ENCODE measurements around the gene LRRC51. TPM values are rescaled to one million over a fixed set of nuclear protein-coding genes. Genes with fewer than 3 reads are reported as not detected.

The LRRC51 gene
- total and polyA plus RNA-seq, 2 donors (not counting 1 experiment from before 2014, with no cell fraction given) = 1.4 to 7.7 TPM

GRCh38 chr11:72081821-72082453, 1.3 kb downstream of the LRRC51 start:
- TF ChIP-seq EZH2 (IDR thresholded peaks at IDR 0.05; ENCODE audit: borderline replicate concordance, insufficient read depth, low read depth, low read length, poor library complexity, severe bottlenecking) = no peak
- no peak for TF ChIP-seq CTCF (IDR thresholded peaks at IDR 0.05)
- Histone ChIP-seq H3K4me2 (replicated peaks; ENCODE audit: low read depth, low read length, poor library complexity, severe bottlenecking) (no peak overlapping the region), H2AFZ (ENCODE audit: insufficient read depth, low read depth, low read length, poor library complexity, severe bottlenecking) (no peak overlapping the region), H4K20me1 (ENCODE audit: control insufficient read depth, insufficient read depth, low read length, poor library complexity, severe bottlenecking) (no peaks in the 10 kb centered on the region), H3K27ac (ENCODE audit: low read length in 2 of 2) (no peak overlapping the region), H3K4me3 (ENCODE audit: control extremely low read depth in 1 of 5, extremely low read depth in 1 of 5, insufficient read depth in 1 of 5, low read depth in 2 of 5, low read length in 4 of 5) (no peak overlapping the region), H3K4me1 (ENCODE audit: control insufficient read depth in 2 of 2, insufficient read depth in 2 of 2, low read length in 2 of 2) (peaks cover 14 to 22% of the 10 kb centered on the region in 2 donors), H3K9me3 (ENCODE audit: control extremely low read depth in 1 of 3, control insufficient read depth in 2 of 3, insufficient read depth in 1 of 3, low read length in 2 of 3) (no peaks in the 10 kb centered on the region), H3K27me3 (replicated peaks in 1 of 4; ENCODE audit: control extremely low read depth in 1 of 4, control insufficient read depth in 3 of 4, insufficient read depth in 4 of 4, low read length in 3 of 4) (no peaks in the 10 kb centered on the region), H3K79me2 (ENCODE audit: control insufficient read depth, insufficient read depth, low read length) (peaks cover 29% of the 10 kb centered on the region), H3K36me3 (replicated peaks in 1 of 2; ENCODE audit: control extremely low read depth in 1 of 2, control insufficient read depth in 1 of 2, extremely low read depth in 1 of 2, insufficient read depth in 2 of 2, low read length in 1 of 2) (peaks cover 0 to 3% of the 10 kb centered on the region in 2 experiments), H3K9ac (ENCODE audit: low read length) (no peak overlapping the region)
- Mint-ChIP-seq H3K27me3 (no peaks in the 10 kb centered on the region), H3K4me1 (peaks cover 36% of the 10 kb centered on the region), H3K4me3 (peak overlapping the region; percentile 74), H3K27ac (peak overlapping the region; percentile 62), H3K9me3 (ENCODE audit: insufficient read depth) (no peaks in the 10 kb centered on the region)
- POLR2A ChIA-PET = interaction anchor here (1.2 to 1.6 kb wide), 3 partner anchors 30 to 148 kb away, joined by 3 to 6 read pairs (median 3); partner anchors contain the start of gene ANAPC15
- CTCF ChIA-PET = interaction anchor here (1.1 to 2.3 kb wide), 8 partner anchors 9 to 105 kb away, joined by 3 to 28 read pairs (median 4); no protein-coding TSS in a partner anchor
- no peak for ATAC-seq (ENCODE audit: low read depth)
- 77% methylated on average over 1 of the region's 3 CpGs for WGBS (ENCODE audit: insufficient coverage)
- intact Hi-C loops (cut with micrococcal nuclease) = no loop called here
- DNase-seq = no peak

DNA sequence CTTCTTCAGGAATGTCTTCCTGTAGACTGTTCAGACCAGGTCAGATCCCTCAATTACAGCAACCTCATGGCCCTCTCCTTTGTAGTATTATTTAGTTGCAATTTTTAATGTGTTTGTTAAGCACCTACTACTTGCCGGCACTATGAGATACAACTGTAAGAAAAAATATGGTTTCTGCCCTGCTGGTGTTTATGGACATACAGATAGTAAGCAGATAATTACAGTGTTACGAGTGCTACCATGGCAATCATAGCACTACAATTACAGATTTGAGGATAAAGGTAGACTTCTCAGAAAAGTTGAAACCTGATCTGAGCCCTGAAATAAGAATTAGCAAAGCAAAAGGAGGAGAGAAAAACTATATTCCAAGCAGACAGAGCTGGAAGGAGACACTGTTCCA, 2.8 kb downstream of the LRRC51 start:
- Histone ChIP-seq H3K4me1 (ENCODE audit: control insufficient read depth in 2 of 2, insufficient read depth in 2 of 2, low read length in 2 of 2) (peaks cover 11 to 22% of the 10 kb centered on the region in 2 donors), H3K79me2 (ENCODE audit: control insufficient read depth, insufficient read depth, low read length) (peaks cover 15% of the 10 kb centered on the region), H3K9me3 (ENCODE audit: control extremely low read depth in 1 of 3, control insufficient read depth in 2 of 3, insufficient read depth in 1 of 3, low read length in 2 of 3) (no peaks in the 10 kb centered on the region), H3K27ac (ENCODE audit: low read length in 2 of 2) (no peak overlapping the region), H4K20me1 (ENCODE audit: control insufficient read depth, insufficient read depth, low read length, poor library complexity, severe bottlenecking) (no peaks in the 10 kb centered on the region), H3K4me2 (replicated peaks; ENCODE audit: low read depth, low read length, poor library complexity, severe bottlenecking) (no peak overlapping the region), H3K36me3 (replicated peaks in 1 of 2; ENCODE audit: control extremely low read depth in 1 of 2, control insufficient read depth in 1 of 2, extremely low read depth in 1 of 2, insufficient read depth in 2 of 2, low read length in 1 of 2) (peaks cover 0 to 4% of the 10 kb centered on the region in 2 experiments), H3K27me3 (replicated peaks in 1 of 4; ENCODE audit: control extremely low read depth in 1 of 4, control insufficient read depth in 3 of 4, insufficient read depth in 4 of 4, low read length in 3 of 4) (no peaks in the 10 kb centered on the region), H3K4me3 (ENCODE audit: control extremely low read depth in 1 of 5, extremely low read depth in 1 of 5, insufficient read depth in 1 of 5, low read depth in 2 of 5, low read length in 4 of 5) (no peak overlapping the region), H2AFZ (ENCODE audit: insufficient read depth, low read depth, low read length, poor library complexity, severe bottlenecking) (no peak overlapping the region), H3K9ac (ENCODE audit: low read length) (no peak overlapping the region)
- ChIA-PET POLR2A (no interaction called here), CTCF (no interaction called here)
- no peaks in the 10 kb centered on the region for H3K27me3 Mint-ChIP-seq
- TF ChIP-seq EZH2 (IDR thresholded peaks at IDR 0.05; ENCODE audit: borderline replicate concordance, insufficient read depth, low read depth, low read length, poor library complexity, severe bottlenecking) = no peak
- no peak for TF ChIP-seq CTCF (IDR thresholded peaks at IDR 0.05)
- DNase-seq = no peak
- no peak overlapping the region for H3K4me3 Mint-ChIP-seq
- no peaks in the 10 kb centered on the region for H3K9me3 Mint-ChIP-seq (ENCODE audit: insufficient read depth)
- no peak overlapping the region for H3K27ac Mint-ChIP-seq
- peaks cover 30% of the 10 kb centered on the region for H3K4me1 Mint-ChIP-seq
- no peak for ATAC-seq (ENCODE audit: low read depth)
- intact Hi-C loops (cut with micrococcal nuclease) = no loop called here
- no CpG with 5 or more reads among the region's 2 CpGs for WGBS (ENCODE audit: insufficient coverage)
